Right lung (tissue), 5 donors: Measurements from ENCODE around the gene GPC6. TPM values are rescaled to one million over a fixed set of nuclear protein-coding genes. Genes with fewer than 3 reads are reported as not detected.
"Not testable (repeated sequence)": the region's sequence is repeated elsewhere in the genome, so short reads cannot be mapped to it uniquely, and the experiment has no call there.

Experiments used
- DNase-seq, 2 donors: peaks; one replicate each; pipeline ENCODE4 v3.0.0-alpha.2; 2013
- polyA plus RNA-seq, 5 donors: library from polyadenylated mRNA; unstranded; fragments of 120-200 nt; gene quantifications; one replicate each; pipeline versions ENCODE4 v1.2.1 to v1.2.3, GENCODE V29; 2013; ENCODE audit warnings: inconsistent platforms in 1 of 5, low replicate concordance in 1 of 5; ENCODE audit not compliant: insufficient read length in 5 of 5, insufficient read depth in 1 of 5

The GPC6 gene
- polyA plus RNA-seq, 5 donors = 13.5 to 27.1 (median 21.9) TPM

DNA sequence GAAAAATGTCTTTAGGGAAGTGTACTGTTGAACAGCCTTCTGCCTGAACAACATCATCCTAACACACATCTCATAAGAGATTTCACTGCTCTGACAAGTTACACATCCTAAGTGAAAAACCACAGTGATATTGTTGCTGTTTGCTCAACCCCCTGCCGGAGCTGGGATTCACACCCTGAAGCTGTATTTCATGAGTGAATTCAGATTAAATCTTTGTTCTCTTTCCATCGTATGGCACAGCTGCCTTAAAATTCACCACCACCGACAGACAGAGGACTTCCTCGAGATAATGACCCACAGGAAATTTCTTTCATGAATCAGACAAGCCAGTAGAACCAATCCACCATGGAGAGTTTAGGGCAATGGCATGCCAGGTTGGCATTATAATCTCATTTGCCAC is 972.1 kb downstream of the GPC6 start:
- no peak for DNase-seq

DNA sequence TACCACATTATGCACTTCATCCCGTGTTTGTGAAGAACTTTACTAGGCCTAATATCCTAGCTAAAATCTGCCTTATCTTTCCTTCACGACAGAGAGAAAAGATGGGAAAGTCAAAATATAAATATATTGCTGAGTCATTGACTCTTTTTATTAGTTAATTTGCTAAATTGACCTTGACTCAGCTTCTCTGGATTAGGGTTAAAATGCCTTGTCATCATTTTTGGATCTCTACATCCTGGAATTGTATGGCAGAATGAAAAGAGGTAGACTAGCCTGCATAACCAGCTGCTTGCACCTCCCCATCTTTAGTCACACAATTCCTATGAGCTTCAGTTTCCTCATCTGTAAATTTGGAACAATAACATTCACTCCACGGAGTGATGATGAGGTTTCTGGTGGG is 972.5 kb downstream of the GPC6 start:
- no peak for DNase-seq

DNA sequence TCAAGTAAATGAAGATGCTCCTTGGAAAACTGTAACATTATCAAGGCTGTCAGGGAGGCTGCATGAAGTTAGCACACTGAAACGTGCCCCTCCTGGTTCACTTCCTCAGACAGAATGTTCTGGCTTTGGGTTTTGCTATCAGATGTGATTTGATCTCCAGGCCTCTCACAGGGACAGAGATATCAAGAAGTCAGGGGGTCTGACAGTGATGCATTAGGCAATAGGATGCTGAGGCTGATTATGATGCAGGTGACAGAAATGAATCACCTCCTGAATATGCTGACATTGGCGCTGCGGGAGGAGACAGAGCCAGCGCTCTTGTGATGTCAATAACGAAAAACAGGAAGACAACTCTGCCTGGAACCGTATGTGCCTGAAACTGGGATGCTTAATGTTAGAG is 974.4 kb downstream of the GPC6 start:
- no peak for DNase-seq

DNA sequence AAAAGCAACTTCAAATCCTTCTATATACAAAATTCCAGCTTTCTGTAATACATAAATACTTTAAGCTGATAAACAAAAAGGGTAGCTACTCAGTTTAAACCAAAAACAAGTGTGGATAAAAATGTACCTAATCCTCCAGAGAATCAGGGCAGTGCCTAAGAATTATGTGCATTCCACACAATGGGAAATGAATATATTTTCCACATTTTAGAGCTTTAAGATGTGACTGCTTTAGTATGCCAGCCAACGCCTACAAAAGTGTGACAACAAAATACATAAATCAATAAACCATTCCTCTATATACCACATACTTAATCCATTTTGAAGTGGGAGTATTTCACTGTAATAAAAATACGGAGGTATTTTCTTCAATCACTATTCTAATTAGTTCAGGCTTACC is 977.6 kb downstream of the GPC6 start:
- no peak for DNase-seq

DNA sequence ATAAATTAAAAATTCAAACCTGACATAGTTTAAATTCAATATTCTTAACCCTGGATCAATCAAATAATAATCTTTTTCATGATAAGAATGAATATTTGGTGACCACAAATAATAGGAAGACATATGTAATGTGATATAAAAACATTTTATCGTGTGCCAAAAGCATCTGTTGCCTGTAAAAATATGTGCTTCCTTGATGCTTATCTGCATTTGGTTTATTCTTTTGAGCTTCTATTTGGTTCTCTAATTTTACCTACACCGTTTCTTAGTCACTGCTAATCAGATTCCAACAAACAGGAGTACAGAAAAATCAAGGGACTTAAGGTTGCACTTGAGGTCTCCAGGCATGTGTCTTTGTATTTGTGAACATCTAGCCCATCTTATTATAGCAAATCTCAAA is 978.3 kb downstream of the GPC6 start:
- DNase-seq = no peak

DNA sequence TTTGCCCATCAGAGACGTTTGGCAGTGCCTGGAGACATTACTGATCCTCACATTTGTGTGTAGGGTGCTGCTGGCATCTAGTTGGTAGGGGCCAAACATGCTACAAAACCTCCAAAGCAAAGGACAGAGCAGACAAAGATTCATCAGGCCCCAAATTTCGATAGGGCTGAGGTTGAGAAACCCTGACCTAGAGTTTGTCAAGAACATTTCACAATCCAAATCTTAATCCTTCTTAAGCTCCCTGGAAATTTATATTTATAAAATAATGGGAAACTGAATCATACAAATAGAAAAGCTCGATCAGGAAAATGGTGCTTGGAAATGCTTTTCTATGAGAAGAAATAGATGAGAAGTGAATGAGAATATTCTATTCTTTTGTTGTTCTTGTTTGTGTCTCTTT is 979.3 kb downstream of the GPC6 start:
- DNase-seq = no peak

DNA sequence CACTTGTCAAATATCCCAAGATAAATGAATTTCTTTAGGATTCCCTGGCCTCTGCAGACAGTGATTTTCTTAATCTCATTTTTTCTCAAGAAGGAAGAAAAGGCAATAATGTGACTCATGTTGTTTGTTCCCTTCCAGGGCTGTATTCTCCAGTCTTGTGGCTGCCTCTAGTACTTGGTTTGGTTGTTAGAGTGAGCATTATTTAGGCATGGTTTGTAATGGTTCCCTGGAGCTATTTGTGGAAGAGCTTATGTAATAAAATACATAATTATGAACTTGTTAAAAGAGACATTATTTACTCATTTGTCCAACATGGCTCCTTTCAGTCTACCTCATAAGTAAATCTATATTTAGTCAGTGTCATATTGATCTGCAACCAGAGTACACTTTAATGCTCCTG is 982.5 kb downstream of the GPC6 start:
- no peak for DNase-seq

DNA sequence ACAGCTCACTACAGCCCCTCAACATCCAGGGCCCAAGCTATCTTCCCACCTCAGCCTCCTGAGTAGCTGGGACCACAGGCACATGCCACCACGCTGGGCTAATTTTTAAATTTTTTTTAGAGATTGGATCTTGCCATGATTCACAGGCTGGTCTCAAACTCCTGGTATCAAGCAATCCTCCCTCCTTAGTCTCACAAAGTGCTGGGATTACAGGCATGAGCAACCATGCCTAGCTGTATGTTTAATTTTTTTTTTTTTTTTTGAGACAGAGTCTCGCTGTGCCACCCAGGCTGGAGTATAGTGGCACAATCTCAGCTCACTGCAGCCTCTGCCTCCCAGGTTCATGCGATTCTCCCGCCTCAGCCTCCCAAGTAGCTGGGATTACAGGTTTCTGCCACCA is 983.3 kb downstream of the GPC6 start:
- not testable (repeated sequence) for DNase-seq

DNA sequence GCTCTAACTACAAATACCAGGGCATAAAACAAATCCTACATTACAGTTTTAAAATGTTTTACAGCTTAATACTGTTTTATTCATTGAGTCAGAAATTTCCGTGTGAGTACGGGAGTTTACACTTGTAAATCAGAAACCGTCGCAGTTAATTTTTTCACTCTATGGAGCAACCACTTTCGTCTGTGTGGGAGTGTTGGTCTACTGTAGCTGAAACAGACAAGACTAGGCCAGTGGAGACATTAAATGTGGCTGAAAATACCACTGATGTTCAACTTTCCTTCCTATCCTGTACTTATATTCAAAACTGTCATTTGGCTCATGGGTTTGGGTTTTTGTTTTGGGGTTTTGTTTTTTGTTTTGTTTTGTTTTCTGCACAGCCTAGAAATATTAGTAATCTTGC is 984.2 kb downstream of the GPC6 start:
- no peak for DNase-seq

DNA sequence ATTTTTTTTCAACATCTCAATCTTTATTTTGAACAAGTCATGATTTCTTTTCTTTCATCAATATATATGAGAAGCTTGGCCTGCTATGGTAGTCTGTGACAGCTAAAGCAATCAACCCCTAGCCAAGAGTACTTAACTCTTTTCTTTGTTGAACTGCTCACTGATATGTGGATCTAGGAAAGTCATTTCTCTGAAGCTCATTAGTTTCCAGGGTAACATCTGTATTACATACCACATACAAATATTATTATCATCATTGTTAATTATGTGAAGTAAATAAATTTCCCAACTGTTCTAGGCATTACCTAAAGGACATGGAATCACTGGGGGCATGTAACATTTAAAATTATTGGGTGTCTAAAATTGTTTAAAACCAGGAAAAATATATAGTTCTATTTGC is 985.6 kb downstream of the GPC6 start:
- DNase-seq = peak; percentile 31 to 54

DNA sequence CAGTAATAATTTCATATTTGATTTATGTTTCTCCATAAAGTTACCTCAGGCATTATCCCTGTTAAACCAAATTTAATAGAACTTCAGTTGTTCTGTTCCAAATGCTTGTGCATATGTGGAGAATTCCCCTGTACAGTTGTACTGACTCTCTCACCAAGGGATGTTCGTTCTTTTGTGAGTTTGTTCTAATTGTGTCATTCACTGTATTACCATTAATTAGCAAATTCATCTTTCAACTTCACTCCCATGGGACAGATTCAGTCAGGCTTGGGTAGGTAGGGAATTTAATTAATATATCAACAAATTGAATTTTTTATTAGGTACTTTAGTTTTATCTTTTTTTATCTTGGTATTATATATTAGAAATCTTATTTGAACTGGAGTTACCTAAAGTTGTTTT is 987.5 kb downstream of the GPC6 start:
- no peak for DNase-seq

DNA sequence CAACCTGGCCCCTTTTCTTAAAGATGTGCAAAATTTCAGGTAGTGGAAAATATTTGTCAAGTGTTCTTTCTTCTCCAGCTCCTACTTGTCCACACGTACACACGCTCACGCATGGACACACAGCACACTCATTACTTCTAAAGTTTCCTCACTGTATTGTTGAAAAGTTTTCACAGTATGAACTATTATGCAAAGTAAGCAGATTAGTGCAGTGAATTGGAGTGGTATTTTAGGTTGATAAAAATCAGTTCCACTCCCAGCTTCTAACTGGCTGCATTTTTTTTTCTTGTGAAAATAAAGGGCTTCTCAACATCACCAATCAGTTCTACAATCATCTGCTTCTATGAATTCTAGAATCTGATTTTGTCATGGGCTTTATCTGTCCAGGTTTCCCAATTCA is 988.4 kb downstream of the GPC6 start:
- no peak for DNase-seq

DNA sequence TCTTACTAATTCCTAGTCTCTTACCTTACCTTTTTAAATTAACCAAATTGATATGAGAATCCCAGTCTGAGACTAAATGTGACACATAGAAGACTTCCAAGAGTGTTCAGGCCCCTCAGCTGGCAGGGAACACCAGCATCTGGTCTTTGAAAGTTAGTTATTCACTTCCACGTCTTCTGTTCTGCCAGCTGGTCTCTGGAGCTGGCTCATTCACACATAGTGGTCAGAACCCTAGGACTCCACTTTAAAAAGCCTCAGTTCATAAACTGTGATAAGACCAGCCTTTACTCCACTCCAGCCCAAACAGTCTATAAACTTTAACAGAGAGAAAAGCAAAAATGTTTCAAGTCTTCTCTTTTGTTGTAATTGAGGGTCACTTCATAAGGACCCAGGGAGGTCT is 989.9 kb downstream of the GPC6 start:
- DNase-seq = no peak

DNA sequence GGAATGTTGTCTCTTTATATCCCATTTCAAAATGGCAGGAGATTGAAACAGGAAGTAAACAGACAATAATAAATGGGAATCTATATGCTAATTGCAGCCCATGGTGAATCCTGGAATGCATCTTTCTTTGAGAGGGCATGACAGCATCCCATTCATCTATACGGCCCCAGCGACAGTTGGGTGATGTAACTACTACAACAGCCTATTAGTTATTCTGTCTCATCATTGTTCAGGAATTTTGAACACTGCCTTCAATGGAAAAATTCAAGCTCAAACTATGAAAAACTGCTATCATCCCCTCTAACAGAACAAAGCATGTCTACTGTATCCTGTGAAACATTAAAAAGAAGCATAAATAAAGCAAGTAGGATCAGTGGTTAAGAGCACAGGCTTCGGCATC is 990.8 kb downstream of the GPC6 start:
- no peak for DNase-seq

DNA sequence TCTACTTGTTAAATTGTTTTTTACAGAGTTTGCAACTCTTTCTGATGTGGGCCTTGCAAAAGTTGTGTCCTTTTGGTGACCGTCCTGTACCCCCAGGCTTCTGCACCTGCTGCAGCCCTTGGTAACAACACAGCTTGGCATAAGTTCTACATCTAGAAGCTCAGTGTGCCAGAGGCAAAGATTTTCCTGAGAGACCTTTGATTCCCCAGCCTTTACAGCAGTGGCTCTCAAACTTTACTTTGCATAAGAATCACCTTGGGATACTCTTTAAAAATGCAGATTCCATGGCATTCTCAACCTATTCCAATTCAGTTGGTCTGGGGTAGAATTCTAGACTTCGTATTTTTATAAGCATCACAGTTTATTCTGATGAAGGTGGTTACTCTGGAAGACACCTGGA is 991.9 kb downstream of the GPC6 start:
- no peak for DNase-seq

DNA sequence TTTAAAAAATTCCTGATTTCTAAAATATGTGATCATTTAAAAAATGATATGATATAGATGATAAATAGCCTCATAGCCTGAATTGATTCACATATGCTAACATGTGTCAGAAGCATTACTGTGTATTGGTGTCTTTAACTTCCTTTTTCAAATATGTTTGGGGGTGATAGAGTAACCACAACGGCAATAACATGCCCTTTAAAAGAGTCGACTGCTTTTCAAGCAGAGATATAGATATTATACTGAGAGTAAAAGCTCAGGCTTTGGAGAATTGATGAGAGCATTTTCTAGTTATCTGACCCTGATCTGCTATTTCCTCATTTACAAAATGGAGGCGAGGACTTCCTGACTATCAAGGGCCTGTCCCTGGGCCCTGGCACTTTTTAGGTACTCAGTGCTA is 992.3 kb downstream of the GPC6 start:
- no peak for DNase-seq

DNA sequence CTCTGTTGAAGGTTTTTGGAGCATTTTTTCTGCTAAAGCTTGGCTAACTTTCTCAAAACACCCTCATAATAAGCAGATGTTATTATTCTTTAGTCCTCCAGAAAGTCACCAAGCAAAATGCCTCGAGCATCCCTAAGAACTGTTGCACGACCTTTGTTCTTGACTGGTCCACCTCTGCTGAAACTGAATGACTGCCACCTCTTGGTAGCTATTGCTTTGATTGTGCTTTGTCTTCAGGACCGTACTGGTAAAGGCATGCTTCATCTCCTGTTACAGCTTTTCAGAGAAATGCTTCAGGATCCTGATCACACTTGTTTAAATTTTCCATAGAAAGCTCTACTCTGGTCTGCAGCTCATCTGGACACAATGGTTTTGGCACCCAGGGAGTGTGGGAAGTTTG is 998.1 kb downstream of the GPC6 start:
- no peak for DNase-seq

DNA sequence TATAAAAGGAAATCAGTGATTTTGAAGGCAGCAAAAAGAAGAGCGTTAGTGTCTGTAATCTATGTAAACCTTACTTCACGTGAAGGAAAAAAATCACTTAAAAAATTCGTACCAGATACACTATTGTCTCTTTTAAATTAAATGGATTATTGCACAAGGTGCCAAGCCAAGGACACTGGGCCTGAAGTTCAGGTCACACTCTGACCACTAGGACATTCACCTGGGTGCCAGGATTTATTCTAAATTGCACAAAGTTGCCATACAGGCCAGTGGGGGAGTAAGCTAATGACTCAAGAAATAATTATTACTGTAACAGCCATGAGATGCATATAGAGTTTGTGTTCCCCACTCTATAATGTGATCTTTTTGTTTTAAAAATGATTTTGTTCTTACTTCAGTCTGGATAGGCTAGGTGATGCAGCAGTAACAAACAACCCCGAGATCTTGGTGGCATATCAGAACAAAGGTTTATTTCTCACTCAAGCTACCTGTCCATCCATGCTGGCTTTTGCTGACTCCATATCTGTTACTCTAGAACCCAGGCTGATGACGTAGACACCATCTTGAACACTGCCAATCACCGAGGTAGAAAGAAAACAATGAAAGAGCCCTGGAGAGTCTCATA is 1000.8 kb downstream of the GPC6 start:
- no peak for DNase-seq

DNA sequence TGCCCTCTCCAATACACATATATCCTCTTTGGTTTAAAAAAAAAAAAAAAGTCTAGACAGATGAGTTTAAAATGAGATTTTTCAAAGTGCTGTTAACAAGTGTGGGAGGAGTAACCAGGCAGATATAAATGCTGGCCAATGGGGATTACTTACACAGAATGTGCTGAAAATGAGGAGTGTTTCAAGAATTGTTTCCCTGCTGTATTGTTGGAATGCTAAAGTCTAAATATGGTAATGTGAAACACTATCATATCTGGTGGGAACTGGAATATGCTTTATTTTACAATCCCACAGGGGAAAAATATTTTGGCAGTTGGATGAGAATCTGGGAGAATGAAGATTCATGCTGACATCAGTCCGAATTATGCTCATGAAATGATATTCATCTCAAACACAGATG is 1002.2 kb downstream of the GPC6 start:
- no peak for DNase-seq

DNA sequence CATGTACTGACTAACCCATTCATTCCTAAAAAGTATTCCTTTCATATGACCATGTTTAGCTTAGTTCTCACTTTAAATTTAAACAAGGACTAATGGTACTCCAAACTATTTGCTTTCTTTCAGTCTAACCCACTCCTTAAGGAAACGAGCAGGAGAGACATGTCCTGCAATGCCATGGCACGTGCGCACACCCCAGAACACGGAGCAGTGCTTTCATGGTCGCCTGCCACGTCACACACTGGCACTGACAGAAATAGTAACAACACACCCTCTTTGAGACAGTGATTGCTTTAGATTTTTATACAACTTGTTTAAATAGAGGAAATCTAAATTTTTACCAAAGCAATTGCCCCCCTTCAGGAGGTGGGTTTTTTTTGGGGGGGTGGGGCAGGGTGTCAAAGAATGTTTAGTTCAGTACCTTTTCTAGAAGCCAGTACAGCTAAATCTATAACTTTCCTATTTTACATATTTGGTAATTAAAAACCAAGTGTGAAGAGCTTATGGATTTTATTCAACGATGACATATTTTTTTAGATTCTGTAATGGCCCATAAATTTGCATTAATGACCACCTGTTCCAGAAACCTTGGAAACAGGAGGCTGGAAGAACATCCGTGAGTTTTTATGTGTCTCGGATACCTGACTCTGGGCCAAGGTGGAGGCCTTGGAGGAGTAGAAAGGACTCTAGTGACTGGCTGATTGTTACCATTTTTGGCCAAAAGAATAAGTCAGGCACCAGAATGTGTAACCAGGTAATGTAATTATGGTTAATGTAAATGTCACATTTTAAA is 1005.7 kb downstream of the GPC6 start:
- DNase-seq = peak in 1 of 2 donors; percentile 31

DNA sequence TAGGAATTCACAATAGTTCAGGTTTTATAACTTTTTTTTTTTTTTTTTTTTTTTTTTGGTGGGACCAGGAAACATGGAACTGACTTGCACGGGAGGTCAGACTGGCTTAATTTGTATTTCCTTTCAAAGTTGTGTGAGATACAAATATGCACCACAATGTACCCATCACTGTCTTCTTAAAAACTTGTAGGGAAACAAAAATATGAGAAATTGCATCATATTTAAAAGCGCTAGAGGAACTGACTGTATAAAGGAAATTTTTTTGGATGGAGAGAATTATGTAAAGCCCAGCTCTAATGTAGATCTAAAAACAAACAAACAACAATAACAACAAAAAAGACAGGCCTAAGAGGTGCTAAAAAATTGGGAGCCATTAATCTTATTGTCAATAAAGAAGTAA is 1006.3 kb downstream of the GPC6 start:
- DNase-seq = no peak

DNA sequence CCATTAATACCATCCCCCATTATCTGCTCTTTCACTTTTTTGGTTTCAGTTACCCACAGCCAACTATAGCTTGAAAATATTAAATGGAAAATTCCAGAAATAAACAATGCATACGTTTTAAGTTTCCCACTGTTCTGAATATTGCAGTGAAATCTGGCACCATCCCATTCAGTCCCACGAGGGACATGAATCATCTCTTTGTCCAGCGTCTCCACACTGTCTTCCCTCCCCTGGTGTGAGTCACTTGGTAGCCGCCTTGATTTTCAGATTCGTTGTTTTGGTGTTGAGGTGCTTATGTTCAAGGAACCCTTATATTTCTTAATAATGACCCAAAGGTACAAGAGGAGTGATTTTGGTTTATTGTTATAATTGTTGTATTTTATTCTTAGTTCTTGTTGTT is 1006.8 kb downstream of the GPC6 start:
- no peak for DNase-seq

DNA sequence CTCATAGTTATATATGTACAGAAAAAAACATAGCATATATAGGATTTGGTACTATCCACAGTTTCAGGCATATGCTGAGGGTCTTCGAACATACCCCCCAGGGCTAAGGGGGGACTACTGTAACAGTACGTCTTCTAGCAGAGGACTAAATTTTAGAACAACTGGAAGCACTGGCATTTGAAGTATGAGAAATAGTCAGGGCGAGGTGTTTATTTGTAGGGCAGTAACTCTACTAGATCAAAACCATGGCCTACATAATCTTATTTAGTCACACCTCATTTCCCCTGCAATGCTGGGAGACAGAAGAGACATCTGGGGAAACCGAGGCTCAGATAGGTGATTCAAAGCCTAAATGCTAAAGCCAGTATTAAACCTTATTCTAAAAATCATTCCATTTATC is 1007.2 kb downstream of the GPC6 start:
- DNase-seq = no peak

DNA sequence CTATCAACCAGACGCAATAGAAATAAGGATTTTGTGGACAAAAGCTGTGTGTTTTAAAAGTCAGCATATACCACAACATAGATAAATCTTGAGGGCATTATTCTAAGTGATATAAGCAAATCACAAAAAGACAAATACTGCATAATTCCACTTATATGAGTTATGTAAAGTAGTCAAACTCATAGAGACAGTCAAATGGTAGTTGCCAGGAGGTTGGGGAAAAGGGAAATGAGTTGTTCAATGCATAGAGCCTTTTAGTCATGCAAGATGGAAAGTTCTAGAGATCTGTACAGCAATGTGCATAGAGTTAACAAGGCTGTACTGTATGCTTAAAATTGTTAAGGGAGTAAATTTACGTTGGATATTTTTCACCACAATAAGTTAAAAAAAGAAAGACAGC is 1008.1 kb downstream of the GPC6 start:
- no peak for DNase-seq
